ENCODE measurements around the gene KIDINS220.
A peak's percentile ranks its signal among the peaks of the same experiment; 100 is the strongest.

DNA sequence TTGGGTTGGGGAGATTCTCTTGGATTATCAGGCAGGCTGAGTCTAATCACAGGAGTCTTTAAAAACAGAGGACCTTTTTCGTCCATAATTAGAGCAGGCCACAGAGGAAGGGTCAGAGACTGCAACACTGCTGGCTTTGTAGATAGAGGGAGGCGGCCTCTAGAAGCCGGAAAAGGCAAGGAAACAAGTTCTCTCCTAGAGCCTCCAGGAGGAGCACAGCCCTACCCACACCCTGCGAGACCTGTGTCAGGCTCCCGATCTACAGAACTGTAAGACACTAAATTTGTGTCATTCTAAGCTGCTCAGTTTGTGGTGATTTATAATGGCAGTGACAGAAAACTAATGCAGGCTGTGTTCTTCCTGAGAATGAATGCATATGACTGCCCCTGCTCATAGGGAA is 140.2 kb downstream of the KIDINS220 start:
- TF ChIP-seq, protein P1, sequence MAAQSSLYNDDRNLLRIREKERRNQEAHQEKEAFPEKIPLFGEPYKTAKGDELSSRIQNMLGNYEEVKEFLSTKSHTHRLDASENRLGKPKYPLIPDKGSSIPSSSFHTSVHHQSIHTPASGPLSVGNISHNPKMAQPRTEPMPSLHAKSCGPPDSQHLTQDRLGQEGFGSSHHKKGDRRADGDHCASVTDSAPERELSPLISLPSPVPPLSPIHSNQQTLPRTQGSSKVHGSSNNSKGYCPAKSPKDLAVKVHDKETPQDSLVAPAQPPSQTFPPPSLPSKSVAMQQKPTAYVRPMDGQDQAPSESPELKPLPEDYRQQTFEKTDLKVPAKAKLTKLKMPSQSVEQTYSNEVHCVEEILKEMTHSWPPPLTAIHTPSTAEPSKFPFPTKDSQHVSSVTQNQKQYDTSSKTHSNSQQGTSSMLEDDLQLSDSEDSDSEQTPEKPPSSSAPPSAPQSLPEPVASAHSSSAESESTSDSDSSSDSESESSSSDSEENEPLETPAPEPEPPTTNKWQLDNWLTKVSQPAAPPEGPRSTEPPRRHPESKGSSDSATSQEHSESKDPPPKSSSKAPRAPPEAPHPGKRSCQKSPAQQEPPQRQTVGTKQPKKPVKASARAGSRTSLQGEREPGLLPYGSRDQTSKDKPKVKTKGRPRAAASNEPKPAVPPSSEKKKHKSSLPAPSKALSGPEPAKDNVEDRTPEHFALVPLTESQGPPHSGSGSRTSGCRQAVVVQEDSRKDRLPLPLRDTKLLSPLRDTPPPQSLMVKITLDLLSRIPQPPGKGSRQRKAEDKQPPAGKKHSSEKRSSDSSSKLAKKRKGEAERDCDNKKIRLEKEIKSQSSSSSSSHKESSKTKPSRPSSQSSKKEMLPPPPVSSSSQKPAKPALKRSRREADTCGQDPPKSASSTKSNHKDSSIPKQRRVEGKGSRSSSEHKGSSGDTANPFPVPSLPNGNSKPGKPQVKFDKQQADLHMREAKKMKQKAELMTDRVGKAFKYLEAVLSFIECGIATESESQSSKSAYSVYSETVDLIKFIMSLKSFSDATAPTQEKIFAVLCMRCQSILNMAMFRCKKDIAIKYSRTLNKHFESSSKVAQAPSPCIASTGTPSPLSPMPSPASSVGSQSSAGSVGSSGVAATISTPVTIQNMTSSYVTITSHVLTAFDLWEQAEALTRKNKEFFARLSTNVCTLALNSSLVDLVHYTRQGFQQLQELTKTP (IDR thresholded peaks at IDR 0.05; ENCODE audit: low read depth in 1 of 2, partially characterized antibody in 2 of 2), result no peak
- TF ChIP-seq LCOR (CRISPR knock-in tag; IDR thresholded peaks at IDR 0.05) (no peak), FOXM1 (IDR thresholded peaks at IDR 0.05; ENCODE audit: low read depth) (no peak), FOXM1 (CRISPR knock-in tag; IDR thresholded peaks at IDR 0.05; ENCODE audit: low read depth) (no peak), RFX5 (IDR thresholded peaks at IDR 0.05; ENCODE audit: low read depth, low read length) (no peak), PHF21A (IDR thresholded peaks at IDR 0.05; ENCODE audit: borderline replicate concordance, low read depth) (no peak), ZNF274 (IDR thresholded peaks at IDR 0.05; ENCODE audit: borderline replicate concordance, low read depth, low read length) (no peak), ZNF121 (CRISPR knock-in tag; conservative IDR thresholded peaks at IDR 0.05) (no peak), ZNF253 (CRISPR knock-in tag; conservative IDR thresholded peaks at IDR 0.05) (no peak)
- TF ChIP-seq, protein P2, sequence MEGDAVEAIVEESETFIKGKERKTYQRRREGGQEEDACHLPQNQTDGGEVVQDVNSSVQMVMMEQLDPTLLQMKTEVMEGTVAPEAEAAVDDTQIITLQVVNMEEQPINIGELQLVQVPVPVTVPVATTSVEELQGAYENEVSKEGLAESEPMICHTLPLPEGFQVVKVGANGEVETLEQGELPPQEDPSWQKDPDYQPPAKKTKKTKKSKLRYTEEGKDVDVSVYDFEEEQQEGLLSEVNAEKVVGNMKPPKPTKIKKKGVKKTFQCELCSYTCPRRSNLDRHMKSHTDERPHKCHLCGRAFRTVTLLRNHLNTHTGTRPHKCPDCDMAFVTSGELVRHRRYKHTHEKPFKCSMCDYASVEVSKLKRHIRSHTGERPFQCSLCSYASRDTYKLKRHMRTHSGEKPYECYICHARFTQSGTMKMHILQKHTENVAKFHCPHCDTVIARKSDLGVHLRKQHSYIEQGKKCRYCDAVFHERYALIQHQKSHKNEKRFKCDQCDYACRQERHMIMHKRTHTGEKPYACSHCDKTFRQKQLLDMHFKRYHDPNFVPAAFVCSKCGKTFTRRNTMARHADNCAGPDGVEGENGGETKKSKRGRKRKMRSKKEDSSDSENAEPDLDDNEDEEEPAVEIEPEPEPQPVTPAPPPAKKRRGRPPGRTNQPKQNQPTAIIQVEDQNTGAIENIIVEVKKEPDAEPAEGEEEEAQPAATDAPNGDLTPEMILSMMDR (IDR thresholded peaks at IDR 0.05 in 2 of 3, conservative IDR thresholded peaks at IDR 0.05 in 1 of 3; ENCODE audit: insufficient read depth in 2 of 3, low read depth in 1 of 3, low read length in 3 of 3), result peak; percentile 29 to 34 (median 34); a peak in 5 of 6 replicates
- TF ChIP-seq, protein P3, sequence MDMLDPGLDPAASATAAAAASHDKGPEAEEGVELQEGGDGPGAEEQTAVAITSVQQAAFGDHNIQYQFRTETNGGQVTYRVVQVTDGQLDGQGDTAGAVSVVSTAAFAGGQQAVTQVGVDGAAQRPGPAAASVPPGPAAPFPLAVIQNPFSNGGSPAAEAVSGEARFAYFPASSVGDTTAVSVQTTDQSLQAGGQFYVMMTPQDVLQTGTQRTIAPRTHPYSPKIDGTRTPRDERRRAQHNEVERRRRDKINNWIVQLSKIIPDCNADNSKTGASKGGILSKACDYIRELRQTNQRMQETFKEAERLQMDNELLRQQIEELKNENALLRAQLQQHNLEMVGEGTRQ (CRISPR knock-in tag; IDR thresholded peaks at IDR 0.05), result no peak
- TF ChIP-seq, protein P4, sequence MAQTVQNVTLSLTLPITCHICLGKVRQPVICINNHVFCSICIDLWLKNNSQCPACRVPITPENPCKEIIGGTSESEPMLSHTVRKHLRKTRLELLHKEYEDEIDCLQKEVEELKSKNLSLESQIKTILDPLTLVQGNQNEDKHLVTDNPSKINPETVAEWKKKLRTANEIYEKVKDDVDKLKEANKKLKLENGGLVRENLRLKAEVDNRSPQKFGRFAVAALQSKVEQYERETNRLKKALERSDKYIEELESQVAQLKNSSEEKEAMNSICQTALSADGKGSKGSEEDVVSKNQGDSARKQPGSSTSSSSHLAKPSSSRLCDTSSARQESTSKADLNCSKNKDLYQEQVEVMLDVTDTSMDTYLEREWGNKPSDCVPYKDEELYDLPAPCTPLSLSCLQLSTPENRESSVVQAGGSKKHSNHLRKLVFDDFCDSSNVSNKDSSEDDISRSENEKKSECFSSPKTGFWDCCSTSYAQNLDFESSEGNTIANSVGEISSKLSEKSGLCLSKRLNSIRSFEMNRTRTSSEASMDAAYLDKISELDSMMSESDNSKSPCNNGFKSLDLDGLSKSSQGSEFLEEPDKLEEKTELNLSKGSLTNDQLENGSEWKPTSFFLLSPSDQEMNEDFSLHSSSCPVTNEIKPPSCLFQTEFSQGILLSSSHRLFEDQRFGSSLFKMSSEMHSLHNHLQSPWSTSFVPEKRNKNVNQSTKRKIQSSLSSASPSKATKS (CRISPR knock-in tag; IDR thresholded peaks at IDR 0.05), result no peak
- TF ChIP-seq, protein P5, sequence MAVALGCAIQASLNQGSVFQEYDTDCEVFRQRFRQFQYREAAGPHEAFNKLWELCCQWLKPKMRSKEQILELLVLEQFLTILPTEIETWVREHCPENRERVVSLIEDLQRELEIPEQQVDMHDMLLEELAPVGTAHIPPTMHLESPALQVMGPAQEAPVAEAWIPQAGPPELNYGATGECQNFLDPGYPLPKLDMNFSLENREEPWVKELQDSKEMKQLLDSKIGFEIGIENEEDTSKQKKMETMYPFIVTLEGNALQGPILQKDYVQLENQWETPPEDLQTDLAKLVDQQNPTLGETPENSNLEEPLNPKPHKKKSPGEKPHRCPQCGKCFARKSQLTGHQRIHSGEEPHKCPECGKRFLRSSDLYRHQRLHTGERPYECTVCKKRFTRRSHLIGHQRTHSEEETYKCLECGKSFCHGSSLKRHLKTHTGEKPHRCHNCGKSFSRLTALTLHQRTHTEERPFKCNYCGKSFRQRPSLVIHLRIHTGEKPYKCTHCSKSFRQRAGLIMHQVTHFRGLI (CRISPR knock-in tag; IDR thresholded peaks at IDR 0.05), result no peak
- TF ChIP-seq, protein P6, sequence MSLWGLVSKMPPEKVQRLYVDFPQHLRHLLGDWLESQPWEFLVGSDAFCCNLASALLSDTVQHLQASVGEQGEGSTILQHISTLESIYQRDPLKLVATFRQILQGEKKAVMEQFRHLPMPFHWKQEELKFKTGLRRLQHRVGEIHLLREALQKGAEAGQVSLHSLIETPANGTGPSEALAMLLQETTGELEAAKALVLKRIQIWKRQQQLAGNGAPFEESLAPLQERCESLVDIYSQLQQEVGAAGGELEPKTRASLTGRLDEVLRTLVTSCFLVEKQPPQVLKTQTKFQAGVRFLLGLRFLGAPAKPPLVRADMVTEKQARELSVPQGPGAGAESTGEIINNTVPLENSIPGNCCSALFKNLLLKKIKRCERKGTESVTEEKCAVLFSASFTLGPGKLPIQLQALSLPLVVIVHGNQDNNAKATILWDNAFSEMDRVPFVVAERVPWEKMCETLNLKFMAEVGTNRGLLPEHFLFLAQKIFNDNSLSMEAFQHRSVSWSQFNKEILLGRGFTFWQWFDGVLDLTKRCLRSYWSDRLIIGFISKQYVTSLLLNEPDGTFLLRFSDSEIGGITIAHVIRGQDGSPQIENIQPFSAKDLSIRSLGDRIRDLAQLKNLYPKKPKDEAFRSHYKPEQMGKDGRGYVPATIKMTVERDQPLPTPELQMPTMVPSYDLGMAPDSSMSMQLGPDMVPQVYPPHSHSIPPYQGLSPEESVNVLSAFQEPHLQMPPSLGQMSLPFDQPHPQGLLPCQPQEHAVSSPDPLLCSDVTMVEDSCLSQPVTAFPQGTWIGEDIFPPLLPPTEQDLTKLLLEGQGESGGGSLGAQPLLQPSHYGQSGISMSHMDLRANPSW (CRISPR knock-in tag; IDR thresholded peaks at IDR 0.05), result no peak

All from K562 (cell line).